GM23248 (cell line): ENCODE results near the gene UPK3A.

ENCODE experiments used
- EZH2 ChIP-seq: fragments of 200-600 bp; sonication (generic); IDR thresholded peaks from 2 replicates; pipeline ENCODE4 v1.6.1; 2018; ENCODE audit warnings: antibody characterized with exemption, mild to moderate bottlenecking; ENCODE audit not compliant: insufficient read depth, poor library complexity, severe bottlenecking
- EZH2phosphoT487 ChIP-seq: fragments of 200-600 bp; sonication (generic); IDR thresholded peaks from 2 replicates; pipeline ENCODE4 v1.6.1; 2018; ENCODE audit warnings: antibody characterized with exemption, moderate library complexity, mild to moderate bottlenecking, low read depth; ENCODE audit not compliant: insufficient read depth

- TF ChIP-seq EZH2 = no peak
- no peak for TF ChIP-seq EZH2phosphoT487
These were observed 47.4 kb upstream of the UPK3A start for GRCh38 chr22:45237065-45237990.
